GM21529 (cell line): ENCODE measurements around the gene OCA2.

Experiments
- ATAC-seq: cut with Tn5 transposase; IDR thresholded peaks from one replicate; pipeline ENCODE4 v1.9.1; 2021; ENCODE audit not compliant: unreplicated experiment

OCA2 gene

DNA sequence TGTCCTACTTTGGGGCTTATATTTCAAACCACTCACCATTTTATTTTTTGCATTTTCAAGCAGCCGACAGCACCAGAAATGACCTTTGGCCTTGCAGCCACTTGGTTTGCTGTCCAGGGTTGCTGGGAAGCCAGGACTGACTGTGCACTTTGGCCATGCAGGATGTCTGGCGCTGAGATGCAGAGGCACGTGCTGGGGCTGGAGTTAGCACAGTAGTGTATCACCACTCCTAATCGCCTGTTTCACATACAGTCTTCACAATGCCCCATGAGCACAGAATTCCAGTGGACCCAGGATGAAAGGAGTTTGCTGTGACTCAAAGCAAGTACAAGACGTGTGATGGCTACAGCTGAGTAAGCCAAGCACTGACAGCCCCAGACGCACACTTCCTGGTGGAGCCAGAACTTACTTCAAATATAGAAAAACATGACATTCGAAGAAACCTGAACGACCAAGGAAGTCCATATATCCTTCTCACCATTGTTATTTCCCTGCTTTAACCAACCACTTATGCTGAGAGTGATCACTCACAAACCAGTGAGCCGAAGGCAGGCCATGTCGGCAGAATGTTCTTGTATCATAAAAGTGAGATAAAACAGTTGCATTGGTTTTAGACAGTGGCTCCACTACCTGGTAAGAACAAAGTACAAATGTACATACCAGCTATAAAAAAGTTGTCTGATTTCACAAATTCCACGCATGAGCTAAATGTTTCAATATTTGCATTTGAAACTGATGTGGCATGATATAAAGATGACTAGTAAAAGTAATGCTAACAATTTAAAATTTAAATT lies 16.0 kb downstream of the OCA2 start:
- no peak for ATAC-seq

DNA sequence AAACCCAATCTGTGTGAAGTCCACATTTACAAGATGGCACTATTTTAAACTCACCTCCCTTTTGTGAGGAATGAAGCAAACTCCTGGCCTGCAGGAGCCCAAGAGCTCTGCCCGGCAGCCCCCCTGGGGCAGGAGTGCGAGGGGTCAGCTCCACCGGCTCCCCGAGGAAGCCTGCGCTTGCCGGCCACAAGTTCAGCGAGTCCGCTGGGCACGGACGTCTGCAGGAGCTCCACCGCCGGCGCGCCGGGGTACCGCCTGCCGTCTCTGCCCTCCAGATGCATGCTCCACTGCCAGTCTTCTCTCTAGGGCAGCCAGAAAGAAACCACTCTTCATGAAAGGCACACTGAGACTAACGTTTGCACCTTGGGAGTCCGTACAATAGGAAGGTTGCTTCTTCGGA lies 17.5 kb downstream of the OCA2 start:
- no peak for ATAC-seq

GRCh38 chr15:28080386-28080785 lies 18.7 kb downstream of the OCA2 start:
- no peak for ATAC-seq

DNA sequence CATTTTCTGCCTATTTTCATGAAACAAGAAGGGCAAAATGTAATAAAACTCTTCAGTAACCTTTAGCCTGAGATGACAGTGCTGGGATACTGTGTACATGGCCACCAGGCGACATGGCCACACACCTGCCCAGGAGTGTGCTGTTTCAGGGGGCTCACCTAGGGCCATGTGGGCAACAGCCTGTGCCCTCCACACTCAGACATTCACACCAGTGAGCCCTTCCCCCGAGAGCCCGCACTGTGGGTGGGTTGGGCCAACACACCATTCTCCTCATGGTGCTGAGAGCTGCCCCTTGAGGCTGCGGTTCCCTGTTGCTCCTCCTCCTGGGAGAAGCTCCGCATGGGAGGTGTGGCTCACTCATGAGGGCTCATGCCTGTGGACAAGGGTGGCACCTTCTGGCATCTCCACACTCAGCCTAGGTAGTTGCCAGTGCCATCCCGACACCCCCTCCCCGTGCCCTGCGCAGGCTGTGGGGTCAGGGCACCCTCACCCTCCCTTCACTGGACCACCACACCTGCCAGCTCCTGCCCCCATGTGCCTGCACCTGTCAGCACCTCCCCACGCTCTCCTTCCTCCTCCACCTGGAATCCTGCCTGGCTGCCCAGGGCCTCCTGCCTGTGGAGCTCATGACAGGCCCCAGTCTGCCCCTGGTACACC lies 19.7 kb downstream of the OCA2 start:
- no peak for ATAC-seq

- ATAC-seq = no peak
Measured at GRCh38 chr15:28078191-28078719, 20.9 kb downstream of the OCA2 start.

DNA sequence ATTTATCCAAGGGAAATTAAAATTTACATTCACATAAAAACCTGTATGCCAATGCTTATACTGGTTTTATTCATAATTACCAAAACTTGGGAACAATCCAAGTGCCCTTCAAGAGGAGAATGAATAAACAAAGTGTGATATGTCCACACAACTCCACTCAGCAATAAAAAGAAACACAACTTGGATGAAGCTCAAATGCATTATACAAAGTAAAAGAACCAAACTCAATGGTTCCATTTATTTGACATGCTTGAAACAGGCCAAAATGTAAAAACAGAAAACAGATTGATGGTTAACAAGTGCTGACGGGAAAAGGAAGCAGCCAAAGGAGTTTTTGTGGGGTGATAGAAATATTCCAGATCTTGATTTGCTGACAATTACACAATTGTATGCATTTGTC lies 23.5 kb downstream of the OCA2 start:
- no peak for ATAC-seq

DNA sequence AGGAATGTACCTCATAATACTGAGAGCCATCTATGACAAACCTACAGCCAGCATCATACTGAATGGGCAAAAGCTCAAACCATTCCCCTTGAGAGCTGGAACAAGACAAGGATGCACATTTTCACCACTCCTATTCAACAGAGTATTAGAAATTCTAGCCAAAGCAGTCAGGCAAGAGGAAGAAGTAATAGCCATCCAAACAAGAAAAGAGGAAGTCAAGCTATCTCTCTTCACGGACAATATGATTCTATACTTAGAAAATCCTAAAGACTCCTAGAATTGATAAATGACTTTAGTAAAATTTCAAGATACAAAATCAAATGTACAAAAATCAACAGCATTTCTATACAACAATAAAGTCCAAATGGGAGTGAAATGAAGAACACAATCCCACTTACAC lies 30.2 kb downstream of the OCA2 start:
- ATAC-seq = no peak

GRCh38 chr15:28066231-28066630 lies 32.9 kb downstream of the OCA2 start:
- ATAC-seq = no peak

GRCh38 chr15:28060005-28060404 lies 39.1 kb downstream of the OCA2 start:
- no peak for ATAC-seq

DNA sequence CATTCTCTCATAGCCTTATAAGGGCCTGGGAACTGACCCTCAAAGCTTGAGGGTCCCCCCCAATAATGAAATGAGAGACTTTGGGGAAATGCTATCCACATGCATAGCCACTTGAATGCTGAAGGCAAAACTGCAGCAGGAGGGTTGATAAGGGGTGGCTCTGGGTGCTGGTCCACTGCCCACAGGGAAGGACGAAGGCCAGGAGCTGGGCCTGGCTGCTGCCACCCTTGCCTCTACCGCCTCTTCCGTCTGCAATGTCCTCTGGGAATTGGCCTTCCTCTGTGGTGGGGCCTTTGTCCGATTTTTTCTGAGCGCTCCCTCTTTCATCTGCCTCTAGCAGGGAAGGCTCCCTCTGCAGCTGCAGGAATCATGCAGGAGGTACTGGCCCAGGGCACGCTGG lies 41.0 kb downstream of the OCA2 start:
- no peak for ATAC-seq

DNA sequence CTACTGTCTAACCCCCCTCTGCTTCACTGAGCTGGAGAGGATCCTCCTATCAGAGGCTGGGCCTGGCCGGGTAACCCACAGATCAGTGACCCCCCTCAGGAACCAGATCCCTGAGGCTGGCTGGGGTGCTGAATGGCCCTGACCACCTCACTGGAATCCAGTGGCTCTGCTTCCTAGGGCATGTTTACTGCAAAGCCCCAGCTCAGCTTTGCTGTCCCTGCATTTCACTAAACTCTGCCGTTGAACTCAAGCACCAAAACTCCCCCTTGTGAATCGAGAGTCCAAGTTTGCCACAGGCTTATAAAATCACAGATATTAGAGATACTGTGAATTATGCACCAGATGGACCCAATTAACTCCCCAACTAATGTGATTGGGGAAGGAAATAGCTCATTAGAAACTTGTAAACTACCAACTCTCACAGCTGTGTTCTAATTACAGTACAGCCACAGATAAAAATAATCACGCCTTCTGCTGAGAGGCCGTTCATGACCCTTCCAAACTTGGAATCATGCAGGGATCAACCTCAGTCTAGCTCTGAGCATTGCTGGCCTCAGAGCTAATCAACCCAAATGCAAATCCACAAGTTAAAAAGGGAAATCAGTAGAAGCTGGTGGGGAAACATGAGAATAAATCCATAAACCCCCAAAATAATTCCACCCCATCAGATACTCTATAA lies 47.0 kb downstream of the OCA2 start:
- no peak for ATAC-seq

DNA sequence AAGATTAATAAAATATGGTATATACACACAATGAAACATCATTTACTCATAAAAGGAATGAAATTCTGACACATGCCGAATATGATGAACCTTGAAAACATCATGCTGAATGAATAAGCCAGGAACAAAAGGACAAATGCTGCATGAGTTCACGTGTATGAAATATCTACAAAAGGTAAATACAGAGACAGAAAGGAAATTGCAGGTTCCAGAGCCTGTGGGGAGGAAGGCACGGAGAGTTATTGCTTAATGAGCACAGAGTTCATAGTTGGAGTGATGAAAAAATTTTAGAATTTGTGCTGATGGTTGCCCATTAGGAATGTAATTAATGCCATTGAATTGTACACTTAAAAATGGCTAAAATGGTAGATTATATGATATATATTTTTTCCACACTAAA lies 49.5 kb downstream of the OCA2 start:
- ATAC-seq = no peak

DNA sequence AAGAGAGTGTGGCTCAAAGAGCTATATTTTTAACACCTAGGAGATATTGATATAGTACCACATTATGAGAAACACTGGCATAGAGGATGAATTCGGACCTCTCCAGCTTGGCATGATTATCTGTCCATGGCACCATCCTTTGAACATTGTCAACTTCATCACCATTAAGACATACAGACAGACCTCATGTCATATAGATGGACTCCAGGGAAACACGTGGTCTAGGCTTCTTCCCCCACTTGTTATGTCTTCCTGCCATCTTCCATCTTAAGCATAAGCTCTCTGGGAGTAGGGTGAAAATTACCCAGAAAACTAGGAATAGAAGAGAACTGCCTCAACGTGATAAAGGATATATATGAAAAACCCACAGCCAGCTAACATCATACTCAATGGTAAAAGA lies 51.8 kb downstream of the OCA2 start:
- no peak for ATAC-seq

GRCh38 chr15:28044121-28044672 lies 54.9 kb downstream of the OCA2 start:
- ATAC-seq = no peak

- no peak for ATAC-seq
Measured at GRCh38 chr15:28043691-28044091, 55.4 kb downstream of the OCA2 start.

- no peak for ATAC-seq
Measured at GRCh38 chr15:28037969-28038590, 61.0 kb downstream of the OCA2 start.

GRCh38 chr15:28033443-28033842 lies 65.7 kb downstream of the OCA2 start:
- no peak for ATAC-seq

- no peak for ATAC-seq
Measured at GRCh38 chr15:28030801-28031200, 68.3 kb downstream of the OCA2 start.

DNA sequence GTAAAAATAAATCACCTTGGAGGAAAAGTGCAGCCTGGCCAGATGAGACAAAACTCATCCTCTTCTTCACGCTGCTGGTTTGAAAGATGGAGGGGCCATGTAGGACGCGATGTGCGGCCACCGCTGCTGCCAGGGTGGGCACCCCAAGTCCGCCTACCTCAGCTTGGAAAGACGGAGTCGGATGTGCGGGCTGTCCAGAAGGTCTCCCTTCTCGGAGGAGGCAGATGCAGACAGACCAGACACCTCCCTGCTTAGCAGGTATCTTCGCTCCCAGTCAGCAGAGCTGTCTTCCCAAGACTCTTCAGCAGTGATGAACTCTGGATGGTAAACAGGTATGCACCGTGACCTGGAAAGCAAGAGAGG lies 71.4 kb downstream of the OCA2 start:
- no peak for ATAC-seq

DNA sequence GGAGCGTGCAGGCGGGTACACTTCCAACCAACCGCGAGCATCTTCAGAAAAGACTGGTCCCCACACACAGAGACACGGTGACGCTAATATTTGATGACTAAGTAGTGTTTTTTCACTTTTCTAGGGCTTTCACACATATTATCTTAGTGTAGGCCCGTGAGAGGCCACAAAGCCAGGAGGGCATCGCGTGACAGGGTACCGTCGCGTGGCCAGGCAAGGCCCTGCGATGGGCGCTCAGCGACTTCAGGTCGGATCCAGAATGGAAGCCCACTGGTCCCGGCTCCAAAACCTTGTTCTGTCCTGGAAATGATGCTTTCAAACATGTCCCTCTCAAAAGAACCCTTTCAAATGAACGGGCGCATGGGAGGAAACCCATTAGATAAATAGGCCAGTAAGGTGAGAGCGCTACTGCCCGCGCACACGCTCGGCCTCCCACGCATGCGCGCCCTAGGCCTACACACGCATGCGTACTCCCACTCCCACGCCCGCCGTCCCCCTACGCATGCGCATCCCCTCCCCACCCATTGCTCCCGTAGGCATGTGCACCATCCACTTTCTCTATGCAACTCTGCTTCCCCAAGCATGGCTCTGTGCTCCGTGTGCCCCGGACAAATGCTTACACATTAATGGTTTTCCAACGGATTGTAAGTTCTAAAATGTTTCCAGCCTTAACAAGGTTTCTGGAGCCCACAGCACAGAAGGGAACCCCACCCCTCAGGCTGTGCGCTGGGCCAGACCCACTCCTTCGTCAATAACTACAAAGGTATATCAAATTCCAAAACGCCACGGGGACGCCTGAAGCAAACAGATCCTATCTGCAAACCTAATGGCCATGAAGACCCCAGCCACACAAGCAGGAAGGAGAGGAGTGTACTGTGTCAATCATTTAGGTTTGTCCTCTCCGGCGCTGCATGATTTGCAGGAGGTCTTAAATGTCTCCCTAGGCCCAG lies 72.1 kb downstream of the OCA2 start:
- ATAC-seq = no peak
